GM19193 (cell line): Measurements from ENCODE around the gene GRAP2.

Source experiments
- POLR2A ChIP-seq: IDR thresholded peaks from 4 replicates; pipeline ENCODE4 v1.6.1; 2011; ENCODE audit not compliant: insufficient read depth, insufficient read length; ENCODE audit errors: extremely low read depth

Gene GRAP2

GRCh38 chr22:39894554-39895092 lies 6.3 kb upstream of the GRAP2 start:
- TF ChIP-seq POLR2A, result no peak

- TF ChIP-seq POLR2A, result no peak
These were observed 5.2 kb upstream of the GRAP2 start for GRCh38 chr22:39895682-39896081.

GRCh38 chr22:39896313-39896996 lies 4.4 kb upstream of the GRAP2 start:
- TF ChIP-seq POLR2A, result no peak

GRCh38 chr22:39897841-39898240 lies 3.0 kb upstream of the GRAP2 start:
- no peak for TF ChIP-seq POLR2A

- no peak for TF ChIP-seq POLR2A
These were observed 1.9 kb upstream of the GRAP2 start for GRCh38 chr22:39898997-39899396.

GRCh38 chr22:39901565-39902146 lies 772 bp downstream of the GRAP2 start:
- TF ChIP-seq POLR2A, result no peak

- TF ChIP-seq POLR2A, result no peak
These were observed 4.0 kb downstream of the GRAP2 start for GRCh38 chr22:39904862-39905261.

GRCh38 chr22:39905687-39906086 lies 4.8 kb downstream of the GRAP2 start:
- TF ChIP-seq POLR2A, result no peak

- no peak for TF ChIP-seq POLR2A
These were observed 5.3 kb downstream of the GRAP2 start for GRCh38 chr22:39906207-39906606.

GRCh38 chr22:39907047-39907446 lies 6.2 kb downstream of the GRAP2 start:
- TF ChIP-seq POLR2A, result no peak

GRCh38 chr22:39907605-39908097 lies 6.8 kb downstream of the GRAP2 start:
- TF ChIP-seq POLR2A, result no peak

GRCh38 chr22:39908136-39908535 lies 7.3 kb downstream of the GRAP2 start:
- no peak for TF ChIP-seq POLR2A

- TF ChIP-seq POLR2A, result no peak
These were observed 7.9 kb downstream of the GRAP2 start for GRCh38 chr22:39908737-39909136.

GRCh38 chr22:39910876-39911613 lies 10.2 kb downstream of the GRAP2 start:
- no peak for TF ChIP-seq POLR2A

GRCh38 chr22:39913321-39913720 lies 12.4 kb downstream of the GRAP2 start:
- TF ChIP-seq POLR2A, result no peak

- no peak for TF ChIP-seq POLR2A
These were observed 13.0 kb downstream of the GRAP2 start for GRCh38 chr22:39913886-39914285.

GRCh38 chr22:39914584-39914983 lies 13.7 kb downstream of the GRAP2 start:
- no peak for TF ChIP-seq POLR2A
